Panc1 (cell line): ENCODE results near the gene RACK1.

Experiments
- CTCF ChIP-seq: fragments of 450-650 bp; IDR thresholded peaks from 2 replicates; pipeline ENCODE4 v1.5.1; 2017; ENCODE audit warnings: mild to moderate bottlenecking
- POLR2AphosphoS5 ChIP-seq: IDR thresholded peaks from 2 replicates; pipeline ENCODE4 v1.6.1; 2012; ENCODE audit warnings: mild to moderate bottlenecking, low read depth, low read length, moderate library complexity
- SIN3A ChIP-seq: IDR thresholded peaks from 2 replicates; pipeline ENCODE4 v1.6.1; 2012; ENCODE audit warnings: low read depth, mild to moderate bottlenecking, low read length, moderate library complexity, borderline replicate concordance; ENCODE audit not compliant: insufficient read depth
- TCF7L2 ChIP-seq: IDR thresholded peaks from 2 replicates; pipeline ENCODE4 v1.6.1; 2011; ENCODE audit warnings: mild to moderate bottlenecking, low read depth, low read length, inconsistent platforms
- TF ChIP-seq, protein P1 (sequence below), 2 experiments: IDR thresholded peaks; 2 replicates each; pipeline ENCODE4 v1.6.1; 2011 to 2012; ENCODE audit warnings: low read depth in 2 of 2, control low read depth in 1 of 2, low read length in 1 of 2, mild to moderate bottlenecking in 1 of 2, moderate library complexity in 1 of 2; ENCODE audit not compliant: insufficient read depth in 1 of 2

GRCh38 chr5:181222630-181223057 is 21.1 kb downstream of the RACK1 start:
- TF ChIP-seq CTCF (no peak), POLR2AphosphoS5 (no peak), SIN3A (no peak), TCF7L2 (no peak)
- TF ChIP-seq, protein P1, sequence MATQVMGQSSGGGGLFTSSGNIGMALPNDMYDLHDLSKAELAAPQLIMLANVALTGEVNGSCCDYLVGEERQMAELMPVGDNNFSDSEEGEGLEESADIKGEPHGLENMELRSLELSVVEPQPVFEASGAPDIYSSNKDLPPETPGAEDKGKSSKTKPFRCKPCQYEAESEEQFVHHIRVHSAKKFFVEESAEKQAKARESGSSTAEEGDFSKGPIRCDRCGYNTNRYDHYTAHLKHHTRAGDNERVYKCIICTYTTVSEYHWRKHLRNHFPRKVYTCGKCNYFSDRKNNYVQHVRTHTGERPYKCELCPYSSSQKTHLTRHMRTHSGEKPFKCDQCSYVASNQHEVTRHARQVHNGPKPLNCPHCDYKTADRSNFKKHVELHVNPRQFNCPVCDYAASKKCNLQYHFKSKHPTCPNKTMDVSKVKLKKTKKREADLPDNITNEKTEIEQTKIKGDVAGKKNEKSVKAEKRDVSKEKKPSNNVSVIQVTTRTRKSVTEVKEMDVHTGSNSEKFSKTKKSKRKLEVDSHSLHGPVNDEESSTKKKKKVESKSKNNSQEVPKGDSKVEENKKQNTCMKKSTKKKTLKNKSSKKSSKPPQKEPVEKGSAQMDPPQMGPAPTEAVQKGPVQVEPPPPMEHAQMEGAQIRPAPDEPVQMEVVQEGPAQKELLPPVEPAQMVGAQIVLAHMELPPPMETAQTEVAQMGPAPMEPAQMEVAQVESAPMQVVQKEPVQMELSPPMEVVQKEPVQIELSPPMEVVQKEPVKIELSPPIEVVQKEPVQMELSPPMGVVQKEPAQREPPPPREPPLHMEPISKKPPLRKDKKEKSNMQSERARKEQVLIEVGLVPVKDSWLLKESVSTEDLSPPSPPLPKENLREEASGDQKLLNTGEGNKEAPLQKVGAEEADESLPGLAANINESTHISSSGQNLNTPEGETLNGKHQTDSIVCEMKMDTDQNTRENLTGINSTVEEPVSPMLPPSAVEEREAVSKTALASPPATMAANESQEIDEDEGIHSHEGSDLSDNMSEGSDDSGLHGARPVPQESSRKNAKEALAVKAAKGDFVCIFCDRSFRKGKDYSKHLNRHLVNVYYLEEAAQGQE (IDR thresholded peaks at IDR 0.05; ENCODE audit: insufficient read depth in 1 of 2, low read depth in 2 of 2, low read length in 1 of 2) = no peak
